GM18526 (cell line): Measurements from ENCODE around the gene LITAFD.

Experiments
- POLR2A ChIP-seq: IDR thresholded peaks from 3 replicates; pipeline ENCODE4 v1.6.1; 2011; ENCODE audit not compliant: insufficient read length; ENCODE audit errors: extremely low read depth

LITAFD gene

DNA sequence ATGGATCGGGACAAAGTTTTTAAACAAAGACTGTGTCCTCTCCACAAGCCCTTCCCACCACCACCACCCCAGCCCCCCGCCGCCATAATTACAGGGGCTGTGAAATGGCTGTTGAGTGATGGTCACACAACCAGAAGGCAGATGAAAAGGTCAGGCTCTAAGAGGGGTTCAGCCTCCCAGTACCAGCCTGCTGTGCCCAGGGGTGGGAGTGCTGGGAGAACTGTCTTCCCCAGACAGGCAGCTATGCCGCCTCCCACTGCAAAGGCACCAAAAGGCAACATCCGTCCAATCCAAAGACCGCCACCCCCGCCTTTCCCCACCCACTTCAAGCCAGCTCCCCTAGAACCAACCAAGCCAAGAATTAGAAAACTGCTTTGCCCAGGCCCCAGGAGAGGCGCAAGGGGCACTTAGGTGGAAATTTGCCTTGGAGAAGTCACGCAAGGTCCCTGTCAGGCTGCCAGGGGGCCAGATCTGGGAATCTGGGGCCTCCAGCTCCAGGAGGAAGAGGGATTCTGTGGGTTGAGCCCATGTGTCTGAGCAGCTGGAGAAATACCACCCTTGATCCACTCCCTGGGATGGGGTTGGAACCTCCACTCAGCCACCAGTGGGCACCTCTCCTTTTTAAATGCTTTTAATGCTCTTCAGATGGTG is 27.7 kb upstream of the LITAFD start:
- TF ChIP-seq POLR2A: no peak

DNA sequence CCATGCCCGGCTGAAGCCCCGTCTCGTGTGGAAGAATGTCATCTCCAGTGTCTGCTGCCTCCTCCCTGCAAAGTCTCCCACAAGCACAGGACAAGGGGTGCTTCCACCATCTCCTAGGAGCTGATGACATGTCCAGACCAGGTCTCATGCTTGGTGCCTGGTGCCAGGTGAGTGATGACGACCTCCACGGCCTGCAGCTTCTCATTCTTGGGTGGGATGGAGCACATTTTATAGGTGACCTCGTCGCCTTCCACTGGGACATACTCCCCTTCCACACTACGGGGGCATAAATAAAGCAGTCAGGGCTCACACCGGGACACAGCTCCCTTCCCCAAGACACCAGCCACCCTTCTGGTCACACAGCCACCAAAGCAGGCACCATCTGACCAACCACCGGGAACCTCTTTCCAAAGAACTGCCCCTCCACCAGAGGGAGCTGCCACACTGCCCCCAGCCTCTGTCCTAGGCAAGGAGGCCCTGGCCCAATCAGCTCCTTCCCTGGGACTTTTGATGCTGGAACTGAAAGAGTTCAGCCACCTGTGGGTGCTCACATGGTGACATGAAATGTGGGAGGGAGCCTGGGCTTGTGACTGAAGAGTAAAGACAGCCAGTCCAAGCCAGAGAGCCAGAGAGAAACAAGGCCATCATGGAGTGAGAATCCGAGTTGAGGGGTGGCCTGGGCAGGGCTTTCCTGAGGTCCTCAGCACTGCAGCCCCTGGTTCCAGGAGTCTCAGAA is 26.9 kb upstream of the LITAFD start:
- TF ChIP-seq POLR2A: no peak

- no peak for TF ChIP-seq POLR2A
Measured at GRCh38 chr16:8855972-8856371, 26.2 kb upstream of the LITAFD start.

- TF ChIP-seq POLR2A: no peak
Measured at GRCh38 chr16:8858994-8859912, 22.9 kb upstream of the LITAFD start.

GRCh38 chr16:8859913-8860881 is 22.0 kb upstream of the LITAFD start:
- no peak for TF ChIP-seq POLR2A

DNA sequence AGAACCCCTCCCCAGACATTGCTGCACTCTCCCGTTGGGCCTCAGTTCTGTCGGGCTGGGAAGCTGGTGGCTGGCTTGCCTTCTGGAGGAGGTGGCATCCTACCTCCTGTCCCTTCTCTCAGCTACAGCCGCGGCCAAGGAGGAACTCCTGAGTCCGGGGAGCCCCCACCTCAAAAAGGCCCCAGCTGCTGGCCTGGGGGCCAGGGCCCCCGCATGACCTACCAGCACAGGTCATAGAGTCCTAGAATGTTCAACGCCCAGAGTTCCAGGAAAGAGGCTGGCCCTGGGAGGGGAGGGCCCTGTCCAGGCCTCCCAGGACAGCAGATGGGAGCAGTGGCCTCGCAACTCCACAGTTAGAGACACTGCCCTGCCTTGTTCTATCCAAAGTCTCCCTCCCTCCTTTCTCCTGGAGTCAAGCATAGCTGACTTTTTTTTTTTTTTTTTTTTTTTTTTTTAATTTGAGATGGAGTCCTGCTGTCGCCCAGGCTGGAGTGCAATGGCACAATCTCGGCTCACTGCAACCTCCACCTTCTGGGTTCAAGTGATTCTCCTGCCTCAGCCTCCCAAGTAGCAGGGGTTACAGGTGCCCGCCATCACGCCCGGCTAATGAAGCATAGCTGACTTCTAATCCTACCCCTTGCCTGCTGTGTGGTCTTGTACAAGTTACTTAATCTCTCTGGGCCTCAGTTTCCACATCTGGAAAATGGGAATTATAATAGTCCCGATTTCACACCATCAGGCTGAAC is 20.4 kb upstream of the LITAFD start:
- TF ChIP-seq POLR2A: no peak

GRCh38 chr16:8862309-8863130 is 19.6 kb upstream of the LITAFD start:
- no peak for TF ChIP-seq POLR2A

- no peak for TF ChIP-seq POLR2A
Measured at GRCh38 chr16:8863594-8864424, 18.3 kb upstream of the LITAFD start.

- TF ChIP-seq POLR2A: no peak
Measured at GRCh38 chr16:8864480-8865110, 17.6 kb upstream of the LITAFD start.

- no peak for TF ChIP-seq POLR2A
Measured at GRCh38 chr16:8865145-8865882, 16.8 kb upstream of the LITAFD start.
